H7 (cell line): ENCODE results near the gene KCTD17. TPM values are rescaled to one million over a fixed set of nuclear protein-coding genes. Genes with fewer than 3 reads are reported as not detected.

Experiments
- total RNA-seq: library from RNA; depleted of rRNA; stranded (reverse); fragments of >200 nt; shearing (Covaris generic); gene quantifications from 2 replicates; pipeline ENCODE4 v1.2.3, GENCODE V29; 2014; rRNA removed

Gene KCTD17
- total RNA-seq, 1 experiment from 2014 or later, result 31.1 TPM

Other genes starting within 250 kb of the KCTD17 start
- gene PVALB, start 234.7 kb upstream of the KCTD17 start, total RNA-seq, result 3.8 and 6.8 TPM in 2 replicates
- gene NCF4, start 190.7 kb upstream of the KCTD17 start, total RNA-seq, result not detected in 2 replicates
- gene CSF2RB, start 138.1 kb upstream of the KCTD17 start, total RNA-seq, result not detected in 2 replicates
- gene TST, start 32.3 kb upstream of the KCTD17 start, total RNA-seq, result 39.9 and 45.7 TPM in 2 replicates
- 188 and 201 TPM in 2 replicates for gene MPST, start 32.0 kb upstream of the KCTD17 start, total RNA-seq
- gene TMPRSS6, start 58.0 kb downstream of the KCTD17 start, total RNA-seq, result not detected in 2 replicates
- 0.21 and 0.41 TPM in 2 replicates for gene IL2RB, start 98.2 kb downstream of the KCTD17 start, total RNA-seq
- 4.9 and 5.4 TPM in 2 replicates for gene C1QTNF6, start 136.5 kb downstream of the KCTD17 start, total RNA-seq
- gene SSTR3, start 160.7 kb downstream of the KCTD17 start, total RNA-seq, result 0.21 TPM in 1 of 2 replicates, not detected in the other
- gene RAC2, start 192.5 kb downstream of the KCTD17 start, total RNA-seq, result 9.4 and 9.6 TPM in 2 replicates
- gene CYTH4, start 230.8 kb downstream of the KCTD17 start, total RNA-seq, result not detected in 2 replicates